ENCODE results near the gene HEYL. TPM values are rescaled to one million over a fixed set of nuclear protein-coding genes. Genes with fewer than 3 reads are reported as not detected.

HEYL gene
- total RNA-seq, 1 donor from 2014 or later = 1.3 TPM

GRCh38 chr1:39617488-39618049 lies 21.9 kb downstream of the HEYL start:
- H3K27me3 Mint-ChIP-seq (ENCODE audit: unreplicated experiment) = peaks cover 2% of the 10 kb centered on the region
- no peak overlapping the region for H3K4me3 Mint-ChIP-seq (ENCODE audit: unreplicated experiment)
- no peak for TF ChIP-seq CTCF (IDR thresholded peaks at IDR 0.05; ENCODE audit: unreplicated experiment)
- DNase-seq (ENCODE audit: low spot score) = no peak
- no peak overlapping the region for H3K27ac Mint-ChIP-seq (ENCODE audit: unreplicated experiment)
- H3K4me1 Mint-ChIP-seq (ENCODE audit: unreplicated experiment) = no peaks in the 10 kb centered on the region
- no peaks in the 10 kb centered on the region for H3K36me3 Mint-ChIP-seq (ENCODE audit: low read depth, unreplicated experiment)
- no peaks in the 10 kb centered on the region for H3K9me3 Mint-ChIP-seq (ENCODE audit: unreplicated experiment)

DNA sequence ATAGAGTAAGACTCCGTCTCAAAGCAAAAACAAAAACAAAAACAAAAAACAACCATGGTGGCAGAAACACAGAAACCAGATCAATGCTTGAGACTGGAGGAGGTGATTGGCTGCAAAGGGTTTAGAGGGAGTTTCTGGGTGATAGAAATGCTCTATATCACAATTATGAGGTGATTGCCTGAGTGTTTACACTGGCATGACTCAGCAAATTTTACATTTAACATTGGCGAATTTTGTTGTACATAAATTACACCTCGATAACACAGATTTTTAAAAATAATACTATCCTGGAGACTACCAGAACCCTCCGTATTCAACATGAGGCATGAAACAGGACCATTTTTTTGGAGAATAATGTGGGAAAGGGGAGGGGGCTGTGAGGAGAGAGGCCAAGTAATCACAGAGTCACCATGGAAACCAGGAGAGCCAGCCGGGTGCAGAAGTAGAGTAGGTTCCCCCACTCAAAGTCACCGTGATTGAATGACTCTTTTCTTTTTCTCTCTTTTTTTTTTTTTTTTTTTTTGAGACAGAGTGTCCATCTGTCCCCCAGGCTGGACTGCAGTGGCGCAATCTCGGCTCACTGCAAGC lies 24.3 kb downstream of the HEYL start:
- DNase-seq (ENCODE audit: low spot score) = no peak
- H3K9me3 Mint-ChIP-seq (ENCODE audit: unreplicated experiment) = no peaks in the 10 kb centered on the region
- H3K36me3 Mint-ChIP-seq (ENCODE audit: low read depth, unreplicated experiment) = no peaks in the 10 kb centered on the region
- no peak for TF ChIP-seq CTCF (IDR thresholded peaks at IDR 0.05; ENCODE audit: unreplicated experiment)
- peaks cover 2% of the 10 kb centered on the region for H3K27me3 Mint-ChIP-seq (ENCODE audit: unreplicated experiment)
- H3K4me3 Mint-ChIP-seq (ENCODE audit: unreplicated experiment) = no peak overlapping the region
- no peaks in the 10 kb centered on the region for H3K4me1 Mint-ChIP-seq (ENCODE audit: unreplicated experiment)
- H3K27ac Mint-ChIP-seq (ENCODE audit: unreplicated experiment) = no peak overlapping the region

GRCh38 chr1:39614488-39614887 lies 25.0 kb downstream of the HEYL start:
- peaks cover 2% of the 10 kb centered on the region for H3K27me3 Mint-ChIP-seq (ENCODE audit: unreplicated experiment)
- no peaks in the 10 kb centered on the region for H3K4me1 Mint-ChIP-seq (ENCODE audit: unreplicated experiment)
- H3K27ac Mint-ChIP-seq (ENCODE audit: unreplicated experiment) = no peak overlapping the region
- no peak for TF ChIP-seq CTCF (IDR thresholded peaks at IDR 0.05; ENCODE audit: unreplicated experiment)
- no peak overlapping the region for H3K4me3 Mint-ChIP-seq (ENCODE audit: unreplicated experiment)
- H3K36me3 Mint-ChIP-seq (ENCODE audit: low read depth, unreplicated experiment) = no peaks in the 10 kb centered on the region
- DNase-seq (ENCODE audit: low spot score) = no peak
- no peaks in the 10 kb centered on the region for H3K9me3 Mint-ChIP-seq (ENCODE audit: unreplicated experiment)

DNA sequence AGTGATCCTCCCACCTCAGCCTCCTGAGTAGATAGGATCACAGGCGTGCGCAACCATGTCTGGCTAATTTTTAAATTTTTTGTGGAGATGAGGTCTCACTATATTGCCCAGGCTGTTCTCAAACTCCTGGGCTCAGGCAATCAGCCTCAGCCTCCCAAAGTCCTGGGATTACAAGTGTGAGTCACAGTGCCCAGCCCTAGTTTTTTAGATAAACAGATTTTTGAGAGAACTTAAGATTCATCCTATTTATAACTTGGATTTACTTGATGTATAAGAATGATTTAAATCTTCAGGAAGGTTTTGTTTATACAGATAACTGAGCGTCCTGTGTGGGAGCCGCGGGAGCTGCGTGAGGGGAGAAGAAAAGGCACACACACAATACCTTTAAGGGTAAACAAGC lies 26.2 kb downstream of the HEYL start:
- H3K9me3 Mint-ChIP-seq (ENCODE audit: unreplicated experiment) = no peaks in the 10 kb centered on the region

More for the DNA sequence above, 26.2 kb downstream of the HEYL start:
- H3K36me3 Mint-ChIP-seq (ENCODE audit: low read depth, unreplicated experiment) = no peaks in the 10 kb centered on the region
- no peak overlapping the region for H3K27ac Mint-ChIP-seq (ENCODE audit: unreplicated experiment)
- no peaks in the 10 kb centered on the region for H3K4me1 Mint-ChIP-seq (ENCODE audit: unreplicated experiment)
- no peak overlapping the region for H3K4me3 Mint-ChIP-seq (ENCODE audit: unreplicated experiment)
- H3K27me3 Mint-ChIP-seq (ENCODE audit: unreplicated experiment) = peaks cover 4% of the 10 kb centered on the region
- no peak for DNase-seq (ENCODE audit: low spot score)
- no peak for TF ChIP-seq CTCF (IDR thresholded peaks at IDR 0.05; ENCODE audit: unreplicated experiment)
